HG03097 (cell line): ENCODE data around the gene XPR1.

ENCODE experiments used
- ATAC-seq: cut with Tn5 transposase; IDR thresholded peaks from one replicate; pipeline ENCODE4 v1.9.1; 2021; ENCODE audit not compliant: unreplicated experiment, low FRiP score

The XPR1 gene

DNA sequence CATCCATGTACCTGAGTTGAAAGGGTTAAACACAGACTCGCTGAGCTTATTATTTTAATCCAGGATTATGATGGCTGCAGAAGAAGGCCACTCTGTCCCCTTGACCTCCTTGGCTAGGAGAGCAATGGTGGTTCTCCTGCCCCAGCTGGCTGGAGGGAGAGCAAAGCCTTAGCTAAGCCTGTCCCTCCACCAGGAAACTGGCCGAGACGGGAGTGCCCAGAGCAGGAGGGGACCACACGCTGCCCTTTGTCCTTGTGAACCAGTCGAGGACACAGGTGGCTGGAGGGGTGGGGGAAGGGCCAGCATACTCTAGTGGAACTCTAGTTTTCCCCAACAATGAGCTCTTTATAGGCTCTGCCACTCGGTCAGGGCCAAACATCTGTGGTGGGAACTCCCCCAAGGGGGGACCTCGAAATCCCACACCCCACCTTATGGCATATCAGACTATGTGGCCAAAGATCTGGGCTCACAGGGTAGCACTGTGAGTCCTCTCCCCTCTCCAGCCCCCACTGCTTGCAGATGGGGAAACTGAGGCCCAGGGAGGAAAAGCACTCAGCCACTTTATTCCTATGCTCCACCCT, 293.7 kb downstream of the XPR1 start:
- no peak for ATAC-seq

DNA sequence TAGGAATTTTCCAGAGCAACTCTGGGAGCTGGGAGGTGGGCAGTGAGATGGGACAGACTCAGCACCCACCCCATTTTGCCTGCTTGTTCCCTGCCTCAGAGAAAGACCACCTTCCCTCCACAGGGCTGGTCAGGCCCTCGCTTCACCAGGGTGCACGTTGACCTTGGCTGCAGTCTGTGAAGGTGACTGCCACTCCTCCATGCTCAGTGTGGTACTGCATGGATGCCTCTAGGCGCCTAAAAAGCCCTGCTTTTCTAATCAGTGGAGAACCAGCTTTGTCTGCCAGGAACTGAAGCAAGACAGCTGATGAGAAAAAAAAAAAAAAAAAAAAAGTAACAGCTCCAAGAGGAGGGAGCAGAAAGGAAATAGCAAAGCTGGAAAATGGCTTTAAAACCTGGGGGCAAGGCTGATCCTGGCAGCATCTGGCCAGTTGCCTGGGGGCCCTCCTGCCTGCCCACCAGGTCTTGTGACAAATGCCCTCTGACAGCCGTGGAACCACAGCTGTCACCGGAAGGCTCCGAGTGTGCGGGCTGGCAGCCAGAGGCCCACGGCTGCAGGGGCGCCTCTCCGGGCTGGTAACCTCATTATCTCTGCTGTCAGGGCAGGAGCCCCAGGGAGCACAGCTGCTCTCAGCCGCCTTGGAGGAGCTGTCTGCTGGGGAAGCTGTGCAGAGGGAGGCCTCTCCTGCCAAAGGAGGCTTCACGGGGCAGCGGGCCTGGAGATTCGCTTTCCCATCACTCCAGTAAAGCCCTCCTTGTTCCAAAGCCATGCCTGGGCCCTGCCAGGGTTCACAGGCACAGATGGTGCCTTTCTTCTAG, 294.6 kb downstream of the XPR1 start:
- no peak for ATAC-seq

GRCh38 chr1:180927348-180927747, 295.5 kb downstream of the XPR1 start:
- ATAC-seq = no peak

DNA sequence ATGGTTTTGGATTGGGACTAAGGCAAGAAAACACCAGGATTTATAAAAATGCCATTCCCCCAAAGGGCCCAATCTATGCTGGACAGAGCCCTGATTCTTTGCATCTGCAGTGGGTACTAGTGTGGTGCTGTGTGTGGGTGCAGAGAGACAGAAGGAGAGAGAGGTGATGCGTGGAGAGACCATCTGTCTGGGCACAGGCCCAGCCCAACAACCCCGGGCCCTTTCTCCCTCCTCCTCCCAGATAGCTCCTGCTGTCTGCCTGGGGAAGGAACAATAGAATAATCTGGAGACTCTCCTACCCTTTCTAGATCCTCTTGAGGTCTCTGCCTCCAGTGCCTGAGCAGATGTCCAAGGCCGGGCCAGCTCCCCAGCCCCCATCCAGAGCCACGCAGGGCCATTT, 296.0 kb downstream of the XPR1 start:
- ATAC-seq = no peak

DNA sequence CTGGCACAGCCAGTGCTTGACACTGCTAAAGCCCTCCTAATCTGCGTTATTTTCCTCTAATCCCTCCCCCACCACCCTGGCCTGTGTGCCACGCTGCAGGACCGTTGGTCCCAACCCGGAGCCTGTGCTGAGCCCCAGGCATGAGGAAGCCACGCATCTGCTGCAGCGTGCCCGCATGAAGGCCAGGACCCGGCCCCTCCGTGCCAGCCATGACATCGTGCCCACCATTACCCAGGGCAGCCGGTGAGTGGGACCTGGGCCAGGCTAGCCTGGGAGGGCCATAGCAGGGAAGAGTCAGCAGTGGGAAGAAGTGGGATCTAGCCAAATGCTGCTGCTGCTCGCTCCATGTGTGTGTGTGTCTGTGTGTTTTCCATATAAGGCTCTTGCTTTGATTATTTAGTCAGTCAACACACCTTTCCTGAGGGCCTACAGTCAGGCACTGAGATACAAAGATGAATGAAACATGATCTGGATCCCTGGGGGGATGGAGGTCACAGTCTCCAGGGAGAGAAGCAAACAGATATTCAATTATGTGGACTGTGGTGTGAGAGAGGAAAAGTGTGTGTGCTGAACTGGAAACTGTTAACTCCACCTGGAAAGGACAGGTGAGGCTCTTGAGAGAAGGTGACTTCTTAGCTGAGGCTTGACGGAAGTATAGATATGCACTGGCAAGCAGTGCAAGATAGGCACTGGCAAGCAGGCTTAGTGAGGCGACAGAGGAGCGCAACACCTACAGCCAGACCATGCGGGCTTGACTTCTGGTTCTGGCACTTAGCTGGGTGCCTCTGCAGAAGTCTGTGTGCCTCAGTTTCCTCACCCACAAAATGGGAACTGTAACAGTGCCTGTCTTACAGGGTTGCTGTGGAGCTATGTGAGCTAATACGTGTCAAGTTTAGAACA, 296.8 kb downstream of the XPR1 start:
- no peak for ATAC-seq

DNA sequence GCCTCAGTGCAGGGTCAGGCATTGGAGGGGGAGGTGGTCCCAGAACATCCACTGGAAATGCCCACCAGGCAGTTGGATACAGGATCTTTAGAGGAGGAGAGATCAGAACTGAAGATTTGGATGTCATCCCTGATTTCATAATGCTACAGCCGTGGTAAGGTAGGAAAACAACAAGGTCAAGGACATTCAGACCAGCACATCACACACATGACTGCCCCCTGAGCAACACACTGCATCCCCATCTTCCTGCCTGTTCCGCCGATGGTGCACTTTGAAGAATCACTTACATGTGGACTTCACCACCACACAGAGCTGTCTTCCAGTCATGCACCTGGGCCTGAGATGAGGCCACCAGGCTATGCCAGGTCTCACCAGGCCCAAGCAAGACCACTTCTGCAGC, 297.6 kb downstream of the XPR1 start:
- ATAC-seq = no peak

- ATAC-seq = no peak
Observed at GRCh38 chr1:180930687-180931086, 298.9 kb downstream of the XPR1 start.

- no peak for ATAC-seq
Observed at GRCh38 chr1:180931529-180931928, 299.7 kb downstream of the XPR1 start.

DNA sequence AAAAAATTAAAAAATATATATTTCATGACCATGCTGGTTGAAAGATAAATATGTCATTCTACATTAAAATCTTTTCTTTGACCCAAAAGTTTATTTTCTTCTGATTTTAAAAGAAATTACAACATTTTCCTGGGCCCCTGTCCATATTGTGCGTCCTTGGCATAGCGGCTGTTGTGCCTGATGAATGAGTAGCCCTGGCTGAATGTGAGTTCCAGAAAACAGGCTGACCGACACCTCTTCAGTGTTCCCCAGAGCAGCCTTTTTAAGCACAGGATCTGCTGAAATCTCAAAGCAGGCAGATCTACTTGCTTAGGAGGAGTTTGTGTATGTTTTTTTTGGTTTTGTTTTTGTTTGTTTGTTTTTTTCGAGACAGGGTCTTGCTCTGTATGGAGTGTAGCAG, 300.6 kb downstream of the XPR1 start:
- ATAC-seq = no peak

DNA sequence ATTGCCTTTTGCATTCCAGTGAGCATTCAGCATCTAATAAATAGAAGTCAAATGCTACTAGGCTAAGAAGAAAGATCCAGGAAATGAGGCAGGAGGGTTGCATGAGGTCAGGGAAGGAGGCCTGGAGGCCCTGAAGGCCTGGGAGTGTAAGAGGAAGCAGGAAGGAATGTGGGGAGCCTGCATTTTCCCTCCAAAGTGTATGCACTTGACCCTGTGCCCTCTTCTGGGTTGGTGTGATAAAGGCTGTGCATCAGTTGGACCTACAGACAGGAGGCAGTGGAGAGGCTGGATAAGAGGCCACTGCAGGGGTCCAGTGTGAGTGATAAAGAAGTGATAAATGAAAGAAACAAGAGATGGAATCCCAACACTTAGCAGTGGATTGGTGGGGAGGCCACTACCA, 301.3 kb downstream of the XPR1 start:
- ATAC-seq = no peak

GRCh38 chr1:180934563-180934962, 302.7 kb downstream of the XPR1 start:
- ATAC-seq = no peak

GRCh38 chr1:180935326-180936109, 303.7 kb downstream of the XPR1 start:
- no peak for ATAC-seq

- ATAC-seq = no peak
Observed at GRCh38 chr1:180936110-180937011, 304.5 kb downstream of the XPR1 start.

DNA sequence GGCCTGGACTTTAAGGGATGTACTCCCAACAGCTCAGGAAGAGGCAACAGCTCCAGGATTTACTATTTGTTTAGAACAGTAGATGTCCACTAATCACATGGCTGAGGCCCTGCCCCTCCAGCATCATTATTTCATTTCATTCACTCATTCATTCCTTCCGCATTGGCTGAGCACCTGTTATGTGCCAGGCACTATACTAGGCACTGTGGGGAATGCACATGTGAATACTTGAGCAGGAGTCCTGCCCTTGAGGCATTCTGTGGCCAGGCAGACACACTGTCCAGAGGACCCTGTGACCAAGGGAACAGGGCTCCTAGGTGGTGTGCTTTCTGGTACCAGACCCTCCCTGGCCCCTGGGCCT, 305.2 kb downstream of the XPR1 start:
- no peak for ATAC-seq

- no peak for ATAC-seq
Observed at GRCh38 chr1:180937624-180938225, 305.9 kb downstream of the XPR1 start.

GRCh38 chr1:180939073-180939710, 307.4 kb downstream of the XPR1 start:
- ATAC-seq = no peak

- ATAC-seq = no peak
Observed at GRCh38 chr1:180939711-180940103, 307.9 kb downstream of the XPR1 start.
